ENCODE measurements around the gene TUBA3D.
"Not testable (repeated sequence)": the region's sequence is repeated elsewhere in the genome, so short reads cannot be mapped to it uniquely, and the experiment has no call there.

Gene TUBA3D

GRCh38 chr2:131521961-131522781, 46.3 kb downstream of the TUBA3D start:
- H3K27ac ChIP-seq (ENCODE audit: low read depth, low read length), result no peak overlapping the region
- no peak overlapping the region for H3K9ac ChIP-seq (ENCODE audit: low read length in 5 of 5)
- H3K36me3 ChIP-seq (ENCODE audit: control insufficient read depth in 5 of 5, insufficient read depth in 5 of 5, low read length in 5 of 5), result peaks cover 0 to 37% (median 32%) of the 10 kb centered on the region in 5 donors
- H3K27me3 ChIP-seq (ENCODE audit: control insufficient read depth in 5 of 5, insufficient read depth in 4 of 5, low read length in 5 of 5), result no peaks in the 10 kb centered on the region
- no peaks in the 10 kb centered on the region for H3K9me3 ChIP-seq (ENCODE audit: control insufficient read depth in 5 of 5, low read length in 5 of 5)
- H3K4me1 ChIP-seq (ENCODE audit: control insufficient read depth in 5 of 5, insufficient read depth in 5 of 5, low read length in 5 of 5), result peaks cover 0 to under 1% (median 0%) of the 10 kb centered on the region in 5 donors
- no peak overlapping the region for H3K4me3 ChIP-seq (ENCODE audit: low read depth in 1 of 5, low read length in 5 of 5)

- H3K36me3 ChIP-seq (ENCODE audit: control insufficient read depth in 5 of 5, insufficient read depth in 5 of 5, low read length in 5 of 5), result peaks cover 0 to 12% (median 6%) of the 10 kb centered on the region in 5 donors
- not testable (repeated sequence) for H3K27me3 ChIP-seq (ENCODE audit: control insufficient read depth in 5 of 5, insufficient read depth in 4 of 5, low read length in 5 of 5)
These were observed 49.3 kb downstream of the TUBA3D start for GRCh38 chr2:131525256-131525655.

GRCh38 chr2:131527131-131528001, 51.4 kb downstream of the TUBA3D start, which contains the start of gene CCDC74A:
Gene CCDC74A, plus strand, starts transcription at chr2:131527888. Its CDS starts 83 bp downstream, at chr2:131527971.
- H3K9ac ChIP-seq (ENCODE audit: low read length in 5 of 5); H3K9me3 ChIP-seq (ENCODE audit: control insufficient read depth in 5 of 5, low read length in 5 of 5); H3K27ac ChIP-seq (ENCODE audit: low read depth, low read length); H3K27me3 ChIP-seq (ENCODE audit: control insufficient read depth in 5 of 5, insufficient read depth in 4 of 5, low read length in 5 of 5); H3K4me1 ChIP-seq (ENCODE audit: control insufficient read depth in 5 of 5, insufficient read depth in 5 of 5, low read length in 5 of 5); H3K36me3 ChIP-seq (ENCODE audit: control insufficient read depth in 5 of 5, insufficient read depth in 5 of 5, low read length in 5 of 5): not testable (repeated sequence)
- peak within 1 kb of the TSS; percentile 22 to 52 (median 40) for H3K4me3 ChIP-seq (ENCODE audit: low read depth in 1 of 5, low read length in 5 of 5)

More at GRCh38 chr2:131525256-131525655, 49.3 kb downstream of the TUBA3D start:
- not testable (repeated sequence) for H3K9me3 ChIP-seq (ENCODE audit: control insufficient read depth in 5 of 5, low read length in 5 of 5); H3K9ac ChIP-seq (ENCODE audit: low read length in 5 of 5); H3K4me1 ChIP-seq (ENCODE audit: control insufficient read depth in 5 of 5, insufficient read depth in 5 of 5, low read length in 5 of 5); H3K4me3 ChIP-seq (ENCODE audit: low read depth in 1 of 5, low read length in 5 of 5); H3K27ac ChIP-seq (ENCODE audit: low read depth, low read length)

GRCh38 chr2:131528981-131529863, 53.3 kb downstream of the TUBA3D start:
- not testable (repeated sequence) for H3K4me1 ChIP-seq (ENCODE audit: control insufficient read depth in 5 of 5, insufficient read depth in 5 of 5, low read length in 5 of 5); H3K9me3 ChIP-seq (ENCODE audit: control insufficient read depth in 5 of 5, low read length in 5 of 5); H3K9ac ChIP-seq (ENCODE audit: low read length in 5 of 5); H3K27me3 ChIP-seq (ENCODE audit: control insufficient read depth in 5 of 5, insufficient read depth in 4 of 5, low read length in 5 of 5); H3K27ac ChIP-seq (ENCODE audit: low read depth, low read length); H3K4me3 ChIP-seq (ENCODE audit: low read depth in 1 of 5, low read length in 5 of 5); H3K36me3 ChIP-seq (ENCODE audit: control insufficient read depth in 5 of 5, insufficient read depth in 5 of 5, low read length in 5 of 5)

- H3K36me3 ChIP-seq (ENCODE audit: control insufficient read depth in 5 of 5, insufficient read depth in 5 of 5, low read length in 5 of 5); H3K4me3 ChIP-seq (ENCODE audit: low read depth in 1 of 5, low read length in 5 of 5); H3K27ac ChIP-seq (ENCODE audit: low read depth, low read length); H3K27me3 ChIP-seq (ENCODE audit: control insufficient read depth in 5 of 5, insufficient read depth in 4 of 5, low read length in 5 of 5); H3K4me1 ChIP-seq (ENCODE audit: control insufficient read depth in 5 of 5, insufficient read depth in 5 of 5, low read length in 5 of 5); H3K9ac ChIP-seq (ENCODE audit: low read length in 5 of 5); H3K9me3 ChIP-seq (ENCODE audit: control insufficient read depth in 5 of 5, low read length in 5 of 5): not testable (repeated sequence)
These were observed 54.0 kb downstream of the TUBA3D start for GRCh38 chr2:131529864-131530445.

GRCh38 chr2:131530626-131531344, 54.9 kb downstream of the TUBA3D start:
- not testable (repeated sequence) for H3K36me3 ChIP-seq (ENCODE audit: control insufficient read depth in 5 of 5, insufficient read depth in 5 of 5, low read length in 5 of 5); H3K4me3 ChIP-seq (ENCODE audit: low read depth in 1 of 5, low read length in 5 of 5); H3K9ac ChIP-seq (ENCODE audit: low read length in 5 of 5); H3K27ac ChIP-seq (ENCODE audit: low read depth, low read length); H3K9me3 ChIP-seq (ENCODE audit: control insufficient read depth in 5 of 5, low read length in 5 of 5); H3K27me3 ChIP-seq (ENCODE audit: control insufficient read depth in 5 of 5, insufficient read depth in 4 of 5, low read length in 5 of 5); H3K4me1 ChIP-seq (ENCODE audit: control insufficient read depth in 5 of 5, insufficient read depth in 5 of 5, low read length in 5 of 5)

GRCh38 chr2:131531547-131532185, 55.7 kb downstream of the TUBA3D start:
- not testable (repeated sequence) for H3K4me3 ChIP-seq (ENCODE audit: low read depth in 1 of 5, low read length in 5 of 5); H3K36me3 ChIP-seq (ENCODE audit: control insufficient read depth in 5 of 5, insufficient read depth in 5 of 5, low read length in 5 of 5); H3K4me1 ChIP-seq (ENCODE audit: control insufficient read depth in 5 of 5, insufficient read depth in 5 of 5, low read length in 5 of 5); H3K27ac ChIP-seq (ENCODE audit: low read depth, low read length); H3K9ac ChIP-seq (ENCODE audit: low read length in 5 of 5); H3K9me3 ChIP-seq (ENCODE audit: control insufficient read depth in 5 of 5, low read length in 5 of 5); H3K27me3 ChIP-seq (ENCODE audit: control insufficient read depth in 5 of 5, insufficient read depth in 4 of 5, low read length in 5 of 5)
